Measurements from ENCODE around the gene BCAS3. TPM values are rescaled to one million over a fixed set of nuclear protein-coding genes. Genes with fewer than 3 reads are reported as not detected.
A peak's percentile ranks its signal among the peaks of the same experiment; 100 is the strongest.

The BCAS3 gene
- total RNA-seq, 1 experiment from 2014 or later = 11.4 TPM

DNA sequence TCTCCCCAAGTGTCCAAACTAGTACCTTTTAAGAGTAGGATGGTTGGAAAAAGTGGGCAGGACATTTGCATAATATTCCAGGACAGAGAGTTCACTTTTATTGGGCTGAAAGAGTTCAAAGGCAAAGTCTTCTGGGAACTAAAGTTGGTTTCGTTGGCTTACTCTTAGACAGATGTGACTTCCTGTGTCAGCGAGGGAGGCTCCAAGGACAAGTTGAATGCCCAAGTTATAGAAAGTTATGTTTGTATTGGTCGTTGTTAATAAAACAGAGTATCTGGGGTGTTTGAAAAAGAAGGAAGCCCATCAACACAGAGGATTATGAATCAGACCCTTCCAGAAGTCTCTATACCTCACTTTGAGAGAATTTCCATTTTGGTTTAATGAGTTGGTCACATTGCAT, 604.7 kb downstream of the BCAS3 start:
- H3K4me3 ChIP-seq (ENCODE audit: insufficient read depth, low read depth, low read length) = no peak overlapping the region
- H3K36me3 ChIP-seq (replicated peaks; ENCODE audit: control insufficient read depth, insufficient read depth, low read length) = no peaks in the 10 kb centered on the region
- H3K27me3 ChIP-seq (ENCODE audit: control insufficient read depth, insufficient read depth, low read length) = no peaks in the 10 kb centered on the region; the same call in 1 of the 2 replicates
- no peak for DNase-seq

GRCh38 chr17:61283043-61283442, 605.4 kb downstream of the BCAS3 start:
- Histone ChIP-seq H3K36me3 (replicated peaks; ENCODE audit: control insufficient read depth, insufficient read depth, low read length) (no peaks in the 10 kb centered on the region), H3K4me3 (ENCODE audit: insufficient read depth, low read depth, low read length) (no peak overlapping the region), H3K27me3 (ENCODE audit: control insufficient read depth, insufficient read depth, low read length) (no peaks in the 10 kb centered on the region; the same call in 1 of the 2 replicates)
- DNase-seq = no peak

DNA sequence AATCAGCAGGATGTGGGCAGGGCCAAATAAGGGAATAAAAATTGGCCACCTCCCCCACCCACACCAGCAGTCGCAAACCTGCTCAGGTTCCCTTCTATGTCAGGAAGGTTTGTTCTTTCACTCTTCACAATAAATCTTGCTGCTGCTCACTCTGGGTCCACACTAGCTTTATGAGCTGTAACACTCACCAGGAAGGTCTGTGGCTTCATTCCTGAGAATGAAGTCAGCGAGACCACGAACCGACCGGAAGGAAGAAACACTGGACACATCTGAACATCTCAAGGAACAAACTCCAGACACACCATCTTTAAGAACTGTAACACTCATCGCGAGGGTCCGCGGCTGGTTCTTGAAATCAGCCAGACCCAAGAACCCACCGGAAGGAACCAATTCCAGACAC, 606.5 kb downstream of the BCAS3 start:
- no peak for DNase-seq
- H3K4me3 ChIP-seq (ENCODE audit: insufficient read depth, low read depth, low read length) = no peak overlapping the region
- H3K36me3 ChIP-seq (replicated peaks; ENCODE audit: control insufficient read depth, insufficient read depth, low read length) = no peaks in the 10 kb centered on the region
- no peaks in the 10 kb centered on the region; the same call in 1 of the 2 replicates for H3K27me3 ChIP-seq (ENCODE audit: control insufficient read depth, insufficient read depth, low read length)

DNA sequence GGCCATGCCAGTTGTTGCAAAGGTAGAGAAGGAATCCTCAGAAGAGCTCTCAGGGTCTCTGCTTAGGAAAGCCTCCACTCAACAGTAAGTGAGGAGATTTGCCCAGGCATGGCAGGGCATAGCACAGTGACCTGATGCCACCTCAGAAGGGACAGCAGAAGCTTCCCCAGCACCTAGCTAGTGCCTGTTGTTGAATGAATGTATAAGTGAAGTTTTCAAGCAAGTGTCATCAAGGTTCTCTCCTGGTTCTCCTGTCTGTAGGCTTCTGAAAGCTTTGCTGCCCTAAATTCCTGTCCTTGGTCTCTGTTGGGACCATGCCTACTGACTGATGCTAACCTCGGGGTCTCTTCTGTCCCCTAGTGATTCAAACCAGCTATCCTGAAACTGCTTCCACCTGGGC, 607.1 kb downstream of the BCAS3 start:
- H3K4me3 ChIP-seq (ENCODE audit: insufficient read depth, low read depth, low read length) = no peak overlapping the region
- H3K27me3 ChIP-seq (ENCODE audit: control insufficient read depth, insufficient read depth, low read length) = no peaks in the 10 kb centered on the region; the same call in 1 of the 2 replicates
- no peaks in the 10 kb centered on the region for H3K36me3 ChIP-seq (replicated peaks; ENCODE audit: control insufficient read depth, insufficient read depth, low read length)
- no peak for DNase-seq

DNA sequence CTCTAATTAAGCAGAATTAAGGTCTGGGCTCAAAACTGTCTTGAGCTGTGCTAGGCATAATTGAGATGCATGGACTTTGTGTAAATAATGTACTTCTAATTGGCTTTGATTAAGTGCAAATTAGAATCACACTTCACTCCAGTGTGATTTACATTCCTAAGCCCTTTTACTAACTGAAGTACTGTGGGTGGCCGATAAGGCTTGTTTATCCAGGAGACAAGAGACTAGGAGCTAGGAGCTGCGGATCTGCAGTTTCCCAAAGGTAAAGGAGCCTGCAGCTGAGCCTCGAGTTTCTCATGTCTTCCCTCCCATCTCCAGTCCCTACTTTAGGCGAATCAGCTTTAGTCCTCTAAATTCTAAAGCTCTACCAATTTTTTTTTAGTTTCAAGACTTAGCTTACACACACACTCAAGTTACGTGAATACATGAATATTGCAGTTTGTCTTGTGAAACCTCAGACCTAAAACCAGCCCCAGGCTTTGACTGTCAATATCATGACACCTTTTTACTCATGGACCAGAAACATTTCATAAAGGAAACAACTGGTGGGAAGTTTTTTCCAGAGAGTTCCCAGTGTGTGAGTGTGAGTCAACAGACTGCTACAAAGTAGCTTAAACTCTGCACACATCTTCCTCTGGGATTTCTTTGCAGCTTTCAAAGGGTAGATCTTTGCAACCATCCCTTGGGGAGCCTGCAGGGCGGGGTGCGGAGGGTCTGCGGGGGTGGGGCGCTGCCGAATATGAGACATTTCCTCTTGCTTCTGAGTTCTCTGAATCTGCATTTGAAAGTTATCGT, 608.1 kb downstream of the BCAS3 start:
- Histone ChIP-seq H3K27me3 (ENCODE audit: control insufficient read depth, insufficient read depth, low read length) (no peaks in the 10 kb centered on the region; the same call in 1 of the 2 replicates), H3K4me3 (ENCODE audit: insufficient read depth, low read depth, low read length) (no peak overlapping the region), H3K36me3 (replicated peaks; ENCODE audit: control insufficient read depth, insufficient read depth, low read length) (no peaks in the 10 kb centered on the region)
- peak; percentile 69 for DNase-seq

- no peaks in the 10 kb centered on the region; the same call in 1 of the 2 replicates for H3K27me3 ChIP-seq (ENCODE audit: control insufficient read depth, insufficient read depth, low read length)
- no peaks in the 10 kb centered on the region for H3K36me3 ChIP-seq (replicated peaks; ENCODE audit: control insufficient read depth, insufficient read depth, low read length)
- H3K4me3 ChIP-seq (ENCODE audit: insufficient read depth, low read depth, low read length) = no peak overlapping the region
- DNase-seq = no peak
Measured at GRCh38 chr17:61286449-61286848, 608.8 kb downstream of the BCAS3 start.

DNA sequence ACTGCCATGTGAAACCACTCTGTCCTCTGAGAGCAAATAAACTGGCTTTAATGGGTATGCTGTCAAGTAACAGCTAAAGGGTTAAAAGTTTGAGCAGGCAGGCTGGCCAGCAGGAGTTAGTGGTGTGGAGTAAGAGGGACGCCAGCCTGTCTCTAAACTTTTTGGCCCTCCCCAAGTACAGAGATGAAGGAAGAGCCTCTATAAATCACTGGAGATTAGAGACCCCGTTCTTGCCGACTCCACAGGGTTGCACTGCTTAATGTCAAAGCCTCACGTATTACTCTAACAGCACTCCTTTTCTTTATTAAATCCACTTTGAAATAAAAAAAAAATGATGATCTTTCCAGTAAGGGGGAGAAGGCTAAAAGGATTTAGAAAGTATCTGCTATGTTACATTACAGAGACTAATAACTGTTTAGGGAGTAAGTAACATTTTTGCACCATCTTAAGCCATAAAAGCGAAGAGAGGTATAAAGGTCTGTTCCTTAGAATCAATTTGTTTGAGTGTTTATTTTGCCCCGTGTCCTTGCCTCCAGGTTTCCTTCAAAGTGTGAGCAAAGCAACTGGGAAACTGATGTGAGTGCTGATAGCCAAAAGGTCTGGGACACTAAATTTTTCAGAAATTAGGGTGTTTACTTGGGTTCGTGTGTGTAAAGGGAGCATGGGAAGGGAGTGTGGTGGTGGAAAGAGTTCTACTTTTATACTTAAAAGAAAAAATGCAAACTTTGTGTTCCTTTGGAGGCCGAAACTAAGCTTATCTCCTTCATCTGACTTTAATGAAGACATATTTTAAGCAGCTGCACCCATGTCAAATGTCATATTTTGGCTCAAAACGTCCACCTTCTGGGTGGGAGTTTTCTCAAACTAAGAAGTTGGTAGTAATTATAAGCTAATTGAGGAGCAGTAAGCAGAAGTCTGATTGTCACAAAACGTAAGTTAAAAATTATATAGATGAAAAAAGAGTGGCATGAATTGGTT, 612.0 kb downstream of the BCAS3 start:
- Histone ChIP-seq H3K4me3 (ENCODE audit: insufficient read depth, low read depth, low read length) (no peak overlapping the region), H3K36me3 (replicated peaks; ENCODE audit: control insufficient read depth, insufficient read depth, low read length) (no peaks in the 10 kb centered on the region), H3K27me3 (ENCODE audit: control insufficient read depth, insufficient read depth, low read length) (no peaks in the 10 kb centered on the region; the same call in 1 of the 2 replicates)
- DNase-seq = peak; percentile 43

DNA sequence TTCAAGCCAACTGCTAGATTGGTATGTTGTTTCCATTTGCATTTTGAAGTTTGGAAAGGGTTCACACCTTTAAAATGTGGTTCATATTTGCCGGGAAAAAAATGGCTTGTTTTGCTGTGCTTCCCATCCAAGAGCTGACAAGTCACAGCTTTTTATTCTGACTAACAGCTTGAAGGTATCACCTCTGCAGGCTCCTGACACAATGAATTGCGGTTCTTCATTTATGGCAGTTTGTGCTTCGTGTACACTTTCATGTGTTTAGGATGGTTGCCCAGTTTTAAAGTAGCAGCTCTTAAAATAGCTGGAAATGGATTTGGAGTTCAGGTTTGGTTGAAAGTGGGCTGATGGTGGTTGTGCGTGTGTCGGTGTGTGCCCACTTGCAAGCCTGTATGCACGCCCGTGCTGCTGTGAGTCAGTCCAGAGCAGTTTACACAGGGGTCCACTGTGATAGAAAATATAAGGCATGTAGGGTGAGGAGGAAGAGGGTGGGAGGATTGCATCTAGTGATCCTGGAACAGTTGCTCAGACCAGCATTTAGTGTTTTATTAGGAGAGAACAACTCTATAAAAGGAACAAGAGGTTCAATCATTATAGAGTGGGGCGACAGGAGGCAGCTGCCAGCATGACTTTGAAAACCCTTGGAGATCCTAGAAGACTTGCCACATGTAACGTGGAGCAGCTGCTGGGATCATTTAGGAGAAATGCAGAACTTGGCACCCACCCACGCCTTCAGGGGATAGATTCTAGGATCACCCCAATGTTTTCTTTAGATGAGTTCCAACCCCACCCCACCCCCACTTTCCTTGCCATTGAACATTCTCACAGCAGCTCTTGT, 614.0 kb downstream of the BCAS3 start:
- Histone ChIP-seq H3K4me3 (ENCODE audit: insufficient read depth, low read depth, low read length) (no peak overlapping the region), H3K27me3 (ENCODE audit: control insufficient read depth, insufficient read depth, low read length) (no peaks in the 10 kb centered on the region; the same call in 1 of the 2 replicates), H3K36me3 (replicated peaks; ENCODE audit: control insufficient read depth, insufficient read depth, low read length) (no peaks in the 10 kb centered on the region)
- DNase-seq = no peak

DNA sequence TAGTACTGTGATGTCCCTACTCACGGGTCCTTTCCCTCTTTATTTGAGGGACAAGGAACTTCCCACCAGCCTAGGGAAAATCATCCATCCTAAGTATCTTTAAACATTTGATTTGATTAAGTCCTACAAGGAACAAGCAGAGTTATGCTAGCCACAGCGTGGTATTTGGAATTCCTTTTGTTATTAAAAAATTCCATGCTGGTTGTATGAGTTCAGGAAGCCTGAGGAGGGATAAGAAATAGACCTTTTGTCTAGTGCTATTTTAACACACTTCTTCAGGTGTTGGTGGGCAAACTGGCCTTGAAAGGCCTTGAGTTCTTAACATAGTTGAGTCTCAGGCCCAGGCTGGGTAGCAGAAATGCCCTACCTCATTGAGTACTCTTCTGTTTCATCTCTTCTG, 616.6 kb downstream of the BCAS3 start:
- no peaks in the 10 kb centered on the region; the same call in 1 of the 2 replicates for H3K27me3 ChIP-seq (ENCODE audit: control insufficient read depth, insufficient read depth, low read length)
- no peak for DNase-seq
- no peaks in the 10 kb centered on the region for H3K36me3 ChIP-seq (replicated peaks; ENCODE audit: control insufficient read depth, insufficient read depth, low read length)
- H3K4me3 ChIP-seq (ENCODE audit: insufficient read depth, low read depth, low read length) = no peak overlapping the region

DNA sequence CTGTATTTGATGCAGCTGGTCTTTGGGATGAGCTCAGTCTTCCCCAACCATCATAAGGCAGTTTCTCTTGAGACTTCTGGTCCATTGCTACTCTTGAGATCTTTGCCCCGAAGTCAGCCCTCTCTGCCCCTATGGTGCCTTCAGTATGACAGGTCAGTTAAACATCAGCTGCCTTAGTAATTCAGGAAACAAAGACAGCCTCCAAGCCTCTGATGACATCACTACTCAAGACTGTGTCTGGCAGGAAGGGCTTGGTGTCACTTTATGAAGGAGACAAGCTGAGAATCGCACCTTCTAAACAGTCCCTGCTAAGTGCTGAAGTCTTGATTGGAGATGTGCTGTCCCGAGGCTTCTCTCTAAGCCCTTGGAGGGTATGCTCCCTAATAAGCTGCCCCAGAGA, 617.1 kb downstream of the BCAS3 start:
- no peaks in the 10 kb centered on the region; the same call in 1 of the 2 replicates for H3K27me3 ChIP-seq (ENCODE audit: control insufficient read depth, insufficient read depth, low read length)
- no peak for DNase-seq
- H3K36me3 ChIP-seq (replicated peaks; ENCODE audit: control insufficient read depth, insufficient read depth, low read length) = no peaks in the 10 kb centered on the region
- H3K4me3 ChIP-seq (ENCODE audit: insufficient read depth, low read depth, low read length) = no peak overlapping the region

GRCh38 chr17:61296058-61296457, 618.4 kb downstream of the BCAS3 start:
- H3K36me3 ChIP-seq (replicated peaks; ENCODE audit: control insufficient read depth, insufficient read depth, low read length) = no peaks in the 10 kb centered on the region
- H3K27me3 ChIP-seq (ENCODE audit: control insufficient read depth, insufficient read depth, low read length) = no peaks in the 10 kb centered on the region; the same call in 1 of the 2 replicates
- no peak overlapping the region for H3K4me3 ChIP-seq (ENCODE audit: insufficient read depth, low read depth, low read length)
- no peak for DNase-seq

- Histone ChIP-seq H3K36me3 (replicated peaks; ENCODE audit: control insufficient read depth, insufficient read depth, low read length) (no peaks in the 10 kb centered on the region), H3K27me3 (ENCODE audit: control insufficient read depth, insufficient read depth, low read length) (no peaks in the 10 kb centered on the region; the same call in 1 of the 2 replicates), H3K4me3 (ENCODE audit: insufficient read depth, low read depth, low read length) (no peak overlapping the region)
- DNase-seq = no peak
Measured at GRCh38 chr17:61299517-61300513, 622.2 kb downstream of the BCAS3 start.
